Activated effector memory CD4-positive, alpha-beta T cell treated with anti-CD3 and anti-CD28 coated beads, Interleukin-2, amount 50 U/mL, for 16 hours (primary cell): Measurements from ENCODE around the gene MYO1C.
A peak's percentile ranks its signal among the peaks of the same experiment; 100 is the strongest.
"Not testable (repeated sequence)": the region's sequence is repeated elsewhere in the genome, so short reads cannot be mapped to it uniquely, and the experiment has no call there.

Experiments
- DNase-seq: peaks from one replicate; pipeline ENCODE4 v3.0.0-alpha.2; 2020

The MYO1C gene, protein sequence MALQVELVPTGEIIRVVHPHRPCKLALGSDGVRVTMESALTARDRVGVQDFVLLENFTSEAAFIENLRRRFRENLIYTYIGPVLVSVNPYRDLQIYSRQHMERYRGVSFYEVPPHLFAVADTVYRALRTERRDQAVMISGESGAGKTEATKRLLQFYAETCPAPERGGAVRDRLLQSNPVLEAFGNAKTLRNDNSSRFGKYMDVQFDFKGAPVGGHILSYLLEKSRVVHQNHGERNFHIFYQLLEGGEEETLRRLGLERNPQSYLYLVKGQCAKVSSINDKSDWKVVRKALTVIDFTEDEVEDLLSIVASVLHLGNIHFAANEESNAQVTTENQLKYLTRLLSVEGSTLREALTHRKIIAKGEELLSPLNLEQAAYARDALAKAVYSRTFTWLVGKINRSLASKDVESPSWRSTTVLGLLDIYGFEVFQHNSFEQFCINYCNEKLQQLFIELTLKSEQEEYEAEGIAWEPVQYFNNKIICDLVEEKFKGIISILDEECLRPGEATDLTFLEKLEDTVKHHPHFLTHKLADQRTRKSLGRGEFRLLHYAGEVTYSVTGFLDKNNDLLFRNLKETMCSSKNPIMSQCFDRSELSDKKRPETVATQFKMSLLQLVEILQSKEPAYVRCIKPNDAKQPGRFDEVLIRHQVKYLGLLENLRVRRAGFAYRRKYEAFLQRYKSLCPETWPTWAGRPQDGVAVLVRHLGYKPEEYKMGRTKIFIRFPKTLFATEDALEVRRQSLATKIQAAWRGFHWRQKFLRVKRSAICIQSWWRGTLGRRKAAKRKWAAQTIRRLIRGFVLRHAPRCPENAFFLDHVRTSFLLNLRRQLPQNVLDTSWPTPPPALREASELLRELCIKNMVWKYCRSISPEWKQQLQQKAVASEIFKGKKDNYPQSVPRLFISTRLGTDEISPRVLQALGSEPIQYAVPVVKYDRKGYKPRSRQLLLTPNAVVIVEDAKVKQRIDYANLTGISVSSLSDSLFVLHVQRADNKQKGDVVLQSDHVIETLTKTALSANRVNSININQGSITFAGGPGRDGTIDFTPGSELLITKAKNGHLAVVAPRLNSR

DNA sequence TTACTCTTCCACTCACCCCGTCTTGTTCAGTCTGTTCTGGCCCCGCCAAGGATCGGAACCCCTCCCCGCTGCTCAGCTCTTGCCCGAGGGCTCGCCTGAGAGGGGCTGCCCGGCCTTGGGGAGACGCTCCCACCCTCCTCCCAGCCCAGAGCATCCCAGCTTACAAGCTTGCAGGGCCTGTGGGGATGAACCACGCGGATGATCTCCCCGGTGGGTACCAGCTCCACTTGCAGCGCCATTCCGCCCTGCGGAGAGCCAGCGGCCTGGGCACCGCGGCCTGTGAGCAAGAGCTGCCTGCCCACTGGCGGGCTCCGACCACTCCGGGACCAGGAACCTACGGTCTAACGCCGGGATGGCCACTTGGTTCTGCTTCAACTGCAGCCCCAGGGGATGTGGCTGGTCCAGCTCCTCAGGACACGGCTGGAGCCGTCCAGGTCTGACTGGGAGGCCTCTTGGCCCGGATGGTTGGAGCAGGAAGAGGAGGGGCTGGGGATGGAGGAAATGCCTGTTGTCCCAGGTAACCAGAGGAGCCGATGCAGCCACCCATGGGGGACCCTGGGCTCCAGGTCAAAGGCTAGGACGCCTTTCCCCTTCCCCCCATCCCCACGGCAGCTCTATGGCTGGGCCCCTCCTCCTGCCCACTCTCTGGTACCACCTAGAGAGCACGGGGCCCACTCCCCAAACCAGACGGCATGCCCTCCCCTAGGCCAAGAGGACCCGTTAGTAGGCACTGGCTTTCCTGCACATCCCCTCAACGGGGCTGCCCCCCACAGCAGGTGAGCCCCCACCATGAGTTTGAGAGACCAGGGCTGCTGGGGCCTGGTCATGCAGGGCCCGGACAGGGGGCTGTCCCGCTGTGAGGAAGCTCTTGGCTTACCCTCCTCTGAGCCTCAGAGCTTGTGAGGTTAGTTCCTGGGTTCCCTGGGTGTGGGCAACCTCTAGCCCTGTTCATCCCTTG lies at the start of gene MYO1C:
Gene MYO1C (minus strand): TSS at position 438 of the 958 bp plus-strand sequence. CDS start 199 bp downstream, at position 239.
- no peak for DNase-seq

DNA sequence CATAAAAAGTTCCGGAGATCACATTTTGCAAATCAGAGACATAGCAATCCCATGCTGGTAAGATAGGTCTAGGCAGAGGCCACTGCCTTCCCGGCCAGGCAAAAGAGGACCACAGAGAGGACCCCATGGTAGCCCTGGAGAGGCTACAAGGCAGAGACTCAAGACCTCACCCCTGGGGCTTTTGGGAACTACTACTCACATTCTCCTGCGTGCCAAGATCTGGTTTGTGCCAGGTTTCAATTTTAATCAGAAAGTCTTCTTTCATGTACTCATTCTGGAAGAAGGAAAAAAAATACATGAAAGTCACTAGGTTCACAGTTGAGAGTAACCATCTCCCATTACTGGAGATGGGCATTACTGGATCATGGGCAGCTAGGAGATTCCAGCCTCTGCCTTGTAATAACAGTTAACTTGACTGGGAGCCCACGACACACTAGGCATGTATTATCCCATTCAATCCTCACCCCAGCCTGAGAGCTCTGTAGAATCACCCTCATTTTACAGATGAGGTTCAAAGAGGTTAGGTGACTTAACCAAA lies 49.0 kb upstream of the MYO1C start:
- no peak for DNase-seq

DNA sequence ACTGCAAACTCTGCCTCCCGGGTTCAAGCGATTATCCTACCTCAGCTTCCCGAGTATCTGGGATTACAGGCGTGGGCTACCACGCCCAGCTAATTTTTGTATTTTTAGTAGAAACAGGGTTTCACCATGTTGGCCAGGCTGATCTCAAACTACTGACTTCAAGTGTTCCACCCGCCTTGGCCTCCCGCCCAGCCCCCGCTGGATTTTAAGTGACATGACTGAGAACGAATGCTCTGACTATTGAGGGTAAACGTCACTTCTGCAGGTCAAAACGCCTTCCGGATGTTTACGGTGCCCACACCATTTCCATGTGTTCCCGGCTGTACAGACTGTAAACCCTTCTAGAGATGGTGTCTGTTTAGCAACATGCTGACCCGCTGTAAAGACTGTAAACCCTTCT lies 47.3 kb upstream of the MYO1C start:
- DNase-seq: no peak

DNA sequence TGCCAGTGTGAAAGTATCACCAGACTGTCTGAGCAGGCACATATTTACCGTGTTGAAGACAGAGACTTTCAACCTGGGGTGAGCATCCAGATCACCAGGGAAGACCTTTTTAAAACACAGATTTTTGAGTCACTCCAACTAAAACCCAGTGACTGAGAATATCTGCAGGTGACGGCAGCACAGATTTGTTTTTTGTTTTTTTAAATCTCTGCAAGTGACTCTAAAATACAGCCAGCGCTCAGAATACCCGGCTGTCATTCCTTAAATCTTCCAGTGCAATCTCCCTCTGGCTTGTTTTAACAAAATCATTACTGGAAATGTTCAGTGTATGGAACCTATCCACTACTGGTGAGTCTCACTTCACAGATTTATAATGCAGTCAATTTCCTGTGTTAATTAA lies 43.3 kb upstream of the MYO1C start:
- no peak for DNase-seq

DNA sequence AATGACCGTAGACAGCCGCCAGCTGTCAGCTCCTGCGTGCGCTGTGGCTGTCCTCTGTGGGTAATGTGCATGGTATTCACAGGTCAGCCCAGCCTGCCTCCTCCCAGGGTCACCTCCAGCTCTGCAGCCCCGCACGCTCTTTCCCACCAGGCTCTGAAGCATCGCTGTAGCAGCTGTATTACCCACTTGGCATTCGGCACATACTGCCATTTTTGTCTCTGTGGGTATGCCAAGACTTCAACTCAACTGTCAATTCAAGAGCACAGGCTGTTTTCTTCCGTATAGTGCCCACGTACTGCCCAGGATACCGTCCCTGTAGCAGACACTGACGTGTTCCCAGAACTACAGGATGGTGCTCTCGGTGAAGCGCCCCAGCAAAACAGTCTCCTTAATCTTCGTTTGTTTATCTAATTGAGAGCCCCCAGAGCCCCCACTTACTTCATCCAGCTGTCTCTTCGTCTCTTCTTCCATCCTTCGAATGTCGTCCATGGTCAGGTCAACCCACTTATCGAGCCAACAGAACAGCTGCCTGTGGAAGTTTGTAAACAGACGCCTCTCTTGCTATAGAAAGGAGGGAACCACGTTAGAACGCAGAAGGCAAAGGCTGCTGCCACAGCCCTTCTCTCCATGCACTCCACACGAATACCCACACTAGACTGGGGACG lies 41.3 kb upstream of the MYO1C start:
- no peak for DNase-seq

DNA sequence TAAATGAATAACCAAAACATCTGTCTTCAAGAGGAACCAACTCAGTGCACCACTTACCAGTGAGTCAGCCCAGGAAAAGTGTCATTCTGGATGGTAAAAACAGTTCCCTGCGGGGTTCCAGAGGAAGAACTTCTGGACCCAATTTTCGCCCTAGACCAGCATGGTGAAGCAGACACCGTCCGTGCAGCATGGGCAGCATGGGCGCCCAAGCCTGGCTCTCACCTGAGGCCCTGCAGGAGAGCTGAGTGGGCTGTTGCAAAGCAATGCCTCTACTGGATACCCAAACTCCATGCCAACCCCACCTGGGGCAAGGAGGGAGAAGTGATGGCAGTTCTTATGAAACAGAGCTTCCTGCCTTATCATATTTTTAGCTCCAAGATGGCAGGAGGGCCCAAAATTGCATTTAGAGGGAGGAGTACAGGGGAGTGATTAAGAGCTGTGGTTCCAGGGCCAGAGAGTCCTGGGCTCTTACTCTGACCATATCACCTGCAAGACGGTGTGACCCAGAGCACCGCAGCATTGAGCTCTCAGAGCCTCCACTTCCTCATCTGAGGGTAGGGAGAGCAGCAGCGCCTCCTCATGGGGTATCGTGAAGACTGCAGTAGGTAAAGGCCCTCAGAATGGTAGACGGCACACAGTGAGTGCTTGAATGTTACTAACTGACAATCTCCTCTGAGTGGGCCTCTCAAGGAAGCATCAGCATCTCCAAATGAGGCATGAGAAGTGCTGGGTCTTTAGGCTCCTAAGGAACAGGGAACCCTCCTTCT lies 40.5 kb upstream of the MYO1C start:
- peak; percentile 78 for DNase-seq

DNA sequence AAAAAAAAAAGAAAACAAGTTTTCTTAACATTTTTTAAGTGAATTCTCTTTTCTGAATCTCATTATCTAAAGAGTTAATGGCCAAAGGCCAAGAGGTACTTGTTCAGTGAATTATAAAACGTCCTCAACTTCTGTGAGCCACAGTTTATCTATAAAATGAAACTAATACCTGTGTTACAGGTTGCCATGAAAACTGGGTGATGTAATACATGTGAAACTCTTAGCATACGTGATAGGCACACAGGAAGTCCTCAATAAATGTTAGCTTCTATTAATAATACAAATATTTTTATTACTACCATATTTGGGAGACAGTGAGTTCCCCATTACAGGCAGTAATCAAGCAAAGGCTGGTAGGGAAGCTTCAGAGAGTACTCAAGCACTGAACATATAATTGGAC lies 37.4 kb upstream of the MYO1C start:
- no peak for DNase-seq

DNA sequence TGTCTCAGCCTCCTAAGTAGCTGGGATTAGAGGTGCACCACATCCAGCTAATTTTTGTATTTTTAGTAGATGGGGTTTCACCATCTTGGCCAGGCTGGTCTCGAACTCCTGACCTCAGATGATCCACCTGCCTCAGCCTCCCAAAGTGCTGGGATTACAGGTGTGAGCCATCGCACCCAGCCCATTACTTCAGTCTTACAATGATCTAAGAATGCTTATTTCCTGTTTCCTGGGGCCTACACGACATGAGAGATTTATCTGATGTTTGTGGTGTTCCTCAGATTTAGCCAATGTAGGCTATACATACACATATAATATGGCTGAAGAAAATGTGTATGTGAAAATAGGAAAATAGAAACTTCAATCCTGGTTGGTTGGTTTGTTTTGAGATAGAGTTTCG lies 34.4 kb upstream of the MYO1C start:
- not testable (repeated sequence) for DNase-seq

DNA sequence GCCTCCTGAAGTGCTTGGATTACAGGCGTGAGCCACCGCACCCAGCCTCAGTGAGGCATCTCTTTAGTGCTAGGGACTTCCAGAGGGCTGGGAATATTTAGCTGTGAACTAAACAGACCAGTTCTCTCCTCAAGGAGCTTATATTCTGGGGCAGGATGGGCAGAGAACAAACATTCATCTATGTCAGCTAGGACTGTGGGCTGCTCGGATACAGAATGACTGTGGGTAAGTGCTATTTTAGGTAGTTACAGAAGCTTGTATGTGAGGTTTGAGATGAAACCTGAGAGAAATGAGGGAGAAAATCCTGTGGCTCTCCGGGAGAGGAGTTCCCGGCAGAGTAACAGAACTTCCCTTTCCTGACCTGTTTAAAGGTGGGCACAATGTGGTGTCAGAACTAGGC lies 30.1 kb upstream of the MYO1C start:
- no peak for DNase-seq

DNA sequence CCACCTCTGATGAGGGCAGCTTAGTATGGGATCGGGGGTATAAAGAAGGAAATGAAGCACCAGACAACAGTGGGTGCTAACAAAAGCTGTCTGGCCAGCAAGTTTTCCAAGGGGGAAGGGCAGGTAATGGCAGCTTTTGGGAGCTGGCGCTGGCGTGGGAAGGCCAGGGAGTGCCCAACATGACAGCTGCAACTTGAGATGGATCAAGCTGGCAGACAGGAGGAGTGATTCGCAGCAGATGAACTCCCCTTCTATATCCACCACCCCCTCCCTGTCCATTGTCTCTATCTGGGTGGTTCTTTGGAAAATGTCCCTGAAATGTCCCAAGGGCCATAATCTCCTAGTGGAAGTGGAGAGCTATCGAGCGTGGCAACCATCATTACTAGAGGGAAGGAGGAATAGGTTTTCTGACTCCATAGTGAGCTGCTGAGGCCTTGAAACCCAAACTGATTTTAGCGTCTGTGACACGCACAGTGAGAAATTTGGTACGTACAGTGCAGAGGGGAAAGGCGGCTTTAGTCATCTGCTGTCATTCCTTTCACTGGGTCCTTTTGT lies 28.7 kb upstream of the MYO1C start:
- DNase-seq: no peak

DNA sequence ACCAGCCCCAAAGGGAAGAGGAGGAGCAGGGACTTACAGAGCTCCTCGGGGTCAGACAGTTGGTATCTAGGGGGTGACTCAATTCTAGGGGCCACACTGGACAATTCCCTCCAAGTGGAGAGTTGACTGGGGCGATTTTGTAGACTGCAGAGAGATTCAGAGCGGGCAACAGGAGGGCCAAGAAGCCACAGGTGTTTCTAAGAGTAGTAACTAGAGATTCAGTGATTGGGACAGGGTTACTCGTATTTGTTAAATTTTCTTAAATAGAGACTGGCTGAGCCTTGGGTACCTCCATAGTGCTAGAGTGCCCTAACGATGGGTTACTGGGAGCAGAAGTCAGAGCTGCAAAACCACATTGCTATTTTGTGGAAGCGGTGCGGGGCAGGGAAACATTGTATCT lies 27.2 kb upstream of the MYO1C start:
- DNase-seq: no peak

DNA sequence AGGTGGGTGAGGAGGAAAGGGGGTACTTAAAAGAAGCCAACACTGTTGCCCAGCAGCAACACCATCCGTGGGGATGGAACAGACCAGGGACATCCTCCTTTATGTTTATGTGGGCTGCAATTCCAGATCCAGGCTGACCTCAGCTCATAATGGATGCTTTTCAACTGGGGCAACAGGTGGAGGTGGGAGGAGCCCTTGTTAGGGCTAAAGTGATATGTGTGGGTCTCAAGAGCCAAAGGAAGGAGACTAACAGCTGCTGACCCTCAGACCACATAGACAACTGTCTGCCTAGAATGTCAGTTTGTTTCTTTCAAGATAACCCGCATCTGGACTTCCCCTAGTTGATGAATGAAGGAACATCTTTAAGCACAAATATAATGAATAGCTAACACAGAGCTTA lies 25.9 kb upstream of the MYO1C start:
- no peak for DNase-seq

DNA sequence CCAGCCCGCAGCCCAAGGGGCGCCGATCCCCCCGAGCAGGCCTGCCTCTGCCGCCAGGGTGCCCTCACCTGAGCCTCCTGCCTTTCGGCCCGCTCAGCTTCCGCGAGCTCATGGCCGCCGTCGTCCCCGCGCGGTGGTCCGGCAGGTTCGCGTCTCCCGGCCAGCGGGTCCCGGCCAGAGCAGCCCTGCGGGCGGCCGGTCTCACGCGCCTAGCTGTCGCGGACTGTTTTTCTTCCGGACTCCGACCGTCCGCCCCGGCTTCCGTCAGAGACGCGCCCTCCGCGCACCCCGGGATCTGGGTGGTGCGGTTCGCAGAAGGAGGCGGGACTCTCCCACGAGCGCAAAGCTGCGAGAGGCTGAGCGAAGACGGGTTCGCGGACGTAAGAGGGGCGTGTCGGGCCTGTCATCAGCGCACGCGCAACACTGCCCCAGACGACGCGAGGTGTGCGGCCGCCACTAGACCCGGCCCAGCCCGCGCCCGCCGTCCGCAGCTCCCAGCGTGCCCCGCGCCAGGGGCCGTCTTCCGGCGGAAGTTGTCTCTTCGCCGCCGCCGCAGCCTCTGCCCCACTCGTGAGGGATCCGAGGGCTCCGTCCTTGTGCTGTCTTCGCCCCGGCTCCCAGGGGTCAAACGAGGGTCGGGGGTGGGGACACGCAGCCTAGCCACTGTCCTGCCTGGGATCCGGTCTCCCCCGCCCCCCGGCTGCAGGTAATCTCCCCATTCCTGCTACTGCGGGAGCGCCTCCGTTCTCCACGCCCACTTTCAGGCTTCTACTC lies 24.1 kb upstream of the MYO1C start, which contains the start of gene INPP5K:
Gene INPP5K (minus strand): TSS at position 225 of the 774 bp plus-strand sequence. CDS start 113 bp downstream, at position 112.
- DNase-seq: peak; percentile 99

DNA sequence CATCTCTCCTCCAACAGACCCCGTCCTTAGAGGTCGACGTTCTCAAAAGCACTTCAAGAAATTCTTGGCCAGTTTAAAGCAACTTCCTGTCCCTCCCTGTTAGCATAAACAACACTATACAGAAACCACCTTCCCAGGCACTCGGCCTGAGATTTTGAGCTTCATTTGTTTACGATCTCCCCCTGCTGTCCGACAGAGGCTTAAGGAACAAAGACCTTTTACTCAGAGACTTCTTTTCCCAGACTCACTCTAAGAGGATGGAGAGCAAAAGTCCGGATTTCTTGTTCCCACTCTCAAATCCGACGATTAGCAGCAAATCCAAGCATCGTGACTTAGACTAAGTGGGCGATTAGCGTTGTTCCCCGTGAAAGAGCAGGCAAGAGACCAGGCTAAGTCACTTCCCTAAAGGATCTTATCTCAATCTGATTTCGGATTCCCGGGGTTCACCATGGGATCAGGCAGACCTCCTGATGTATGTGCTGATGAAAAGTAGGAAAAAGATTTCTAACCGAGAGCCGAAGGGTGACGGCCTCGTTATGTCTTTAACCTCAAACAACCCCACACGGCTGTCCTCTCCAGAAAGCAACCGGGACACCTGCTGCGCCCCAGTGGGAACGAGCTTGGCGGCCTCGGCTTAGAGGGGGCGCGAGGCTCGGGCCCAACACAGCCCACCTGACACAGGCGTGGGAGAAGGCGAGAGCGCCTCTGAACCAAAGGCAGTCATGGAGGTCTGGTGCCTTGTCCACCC lies 23.3 kb upstream of the MYO1C start:
- peak; percentile 81 for DNase-seq

DNA sequence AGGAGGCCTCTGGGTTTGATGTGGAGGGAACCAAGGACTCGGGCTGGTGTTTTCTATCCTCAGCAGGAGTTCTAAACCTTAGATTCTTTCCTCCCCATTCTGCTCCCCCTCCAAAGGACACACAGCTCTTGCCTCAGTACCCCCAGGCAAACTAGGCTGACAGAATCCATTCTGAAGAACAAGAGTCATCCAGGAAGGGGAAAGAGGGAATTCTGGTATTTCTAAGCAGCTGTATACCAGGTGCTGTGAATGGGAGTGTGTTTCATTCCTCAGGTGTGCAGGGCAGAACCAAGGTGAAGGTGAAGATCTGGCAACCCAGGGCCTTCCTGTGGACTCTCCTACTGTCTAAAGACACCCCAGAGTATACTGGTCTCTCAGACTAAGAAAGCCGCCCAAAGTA lies 19.9 kb upstream of the MYO1C start:
- no peak for DNase-seq

DNA sequence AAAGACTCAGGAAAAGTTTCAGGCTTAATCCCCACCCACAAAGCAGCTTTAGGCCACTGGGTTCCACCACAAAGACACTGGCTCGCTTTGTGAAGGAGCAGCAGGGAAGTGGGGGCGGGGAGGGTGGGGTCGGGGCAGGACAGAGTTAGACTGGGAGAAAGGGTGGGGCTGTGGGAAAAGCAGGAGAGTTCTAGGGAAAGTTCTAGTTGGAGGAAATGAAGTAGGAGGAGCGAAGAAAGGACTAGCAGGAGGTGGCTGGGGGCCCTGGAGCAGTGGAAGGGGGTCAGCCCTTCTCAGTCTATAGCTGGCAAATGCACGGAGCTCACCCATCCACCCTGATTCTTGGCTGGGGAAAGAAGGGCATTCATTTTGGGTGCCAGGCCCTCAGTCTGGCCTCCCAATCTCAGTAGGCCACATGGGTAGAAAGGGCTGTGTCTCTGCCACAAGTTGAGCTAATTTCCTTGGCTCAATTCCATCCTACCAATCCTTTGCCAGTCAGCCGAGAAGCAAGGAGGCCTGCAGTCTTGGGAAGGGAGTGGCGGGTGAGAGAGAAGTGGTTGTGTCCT lies 19.4 kb upstream of the MYO1C start:
- DNase-seq: no peak

DNA sequence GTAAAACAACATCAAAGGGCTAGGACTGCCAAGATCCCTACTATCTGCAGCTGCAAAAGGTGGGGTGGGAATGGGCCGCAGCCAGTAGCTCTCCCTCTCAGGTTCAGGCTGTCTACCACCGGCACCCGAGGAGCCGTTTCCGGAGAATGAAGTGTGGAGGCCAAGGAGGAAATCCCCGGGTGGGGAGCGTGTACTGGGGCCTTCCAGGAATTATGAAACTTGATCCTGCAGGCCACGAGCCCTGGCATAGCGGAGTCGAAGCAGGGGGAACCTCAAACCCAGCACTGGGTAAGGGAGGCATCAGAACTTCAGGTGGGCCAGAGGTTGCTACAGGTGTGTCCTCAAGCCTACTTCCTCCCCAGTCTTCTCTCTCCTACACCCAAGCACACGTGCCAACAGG lies 18.8 kb upstream of the MYO1C start:
- no peak for DNase-seq

DNA sequence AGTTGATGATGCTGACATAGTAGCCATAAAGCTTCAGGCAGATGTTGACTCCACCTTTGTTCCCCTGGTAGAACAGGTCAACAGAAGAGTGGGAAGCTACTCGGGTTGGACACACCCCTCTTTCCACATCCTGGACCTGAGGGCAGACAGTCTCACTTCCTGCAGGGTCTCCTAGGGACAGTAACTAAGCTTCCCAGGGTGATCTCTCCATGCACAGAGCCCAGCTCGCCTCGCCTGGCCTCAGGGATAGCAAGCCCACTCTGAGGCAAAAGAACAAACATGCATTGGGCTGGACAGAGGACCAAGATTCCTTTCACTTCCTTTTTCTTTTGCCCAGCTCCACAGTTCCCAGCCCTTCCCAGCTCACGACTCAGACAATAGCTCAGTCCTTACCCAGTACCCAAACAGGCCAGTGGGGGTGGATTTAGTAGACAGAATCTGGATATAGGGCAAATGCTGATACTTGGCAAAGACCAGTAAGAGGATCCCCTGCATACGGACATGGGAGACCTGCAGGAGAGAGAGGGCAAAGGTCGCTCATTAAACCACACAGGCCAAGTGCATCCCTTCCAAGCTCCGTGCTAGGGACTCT lies 16.9 kb upstream of the MYO1C start:
- DNase-seq: no peak
